PC-9 (cell line): ENCODE measurements around the gene COL4A1. TPM values are rescaled to one million over a fixed set of nuclear protein-coding genes. Genes with fewer than 3 reads are reported as not detected.

Experiments used
- BruUV-seq: library from RNA; stranded (reverse); fragments of 400-500 nt; replicated peaks from 2 replicates; lab custom pipeline; 2021; lab: Mats Ljungman, UMichigan
- CTCF ChIA-PET: fragments of 300-600 bp; sonication (Branson Sonifier 250); formaldehyde crosslinking; loops from one replicate; lab custom pipeline; 2022; ENCODE audit warnings: antibody characterized with exemption; lab: Charles Lee
- POLR2A ChIA-PET: fragments of 300-600 bp; sonication (Branson Sonifier 250); formaldehyde crosslinking; loops from one replicate; lab custom pipeline; 2022; ENCODE audit warnings: antibody characterized with exemption; ENCODE audit not compliant: unreplicated experiment; lab: Charles Lee
- DNase-seq, 2 experiments: peaks; one replicate each; pipeline versions ENCODE4 v3.0.0 to v3.0.0-alpha.2; 2015 to 2022; ENCODE audit warnings: mixed read lengths in 1 of 2
- H2AFZ ChIP-seq: fragments of 200-600 bp; sonication (generic); 2 replicates; pipeline ENCODE4 v1.8.1; 2017; ENCODE audit warnings: antibody characterized with exemption
- H3F3A ChIP-seq: fragments of 200-600 bp; sonication (generic); 2 replicates; pipeline ENCODE4 v1.8.1; 2017; ENCODE audit warnings: antibody characterized with exemption, mild to moderate bottlenecking, low read depth; ENCODE audit not compliant: insufficient read depth
- H3K27ac ChIP-seq: fragments of 200-600 bp; sonication (generic); 2 replicates; pipeline ENCODE4 v1.6.1; 2016; ENCODE audit warnings: mixed run types
- H3K27me3 ChIP-seq: fragments of 200-600 bp; sonication (generic); 2 replicates; pipeline ENCODE4 v1.6.1; 2016; ENCODE audit warnings: low read depth, mixed run types; ENCODE audit not compliant: insufficient read depth
- H3K36me3 ChIP-seq: fragments of 200-600 bp; sonication (generic); 2 replicates; pipeline ENCODE4 v1.6.1; 2016; ENCODE audit warnings: low read depth, mixed run types
- H3K4me1 ChIP-seq: fragments of 200-600 bp; sonication (generic); replicated peaks from 2 replicates; pipeline ENCODE4 v1.6.1; 2016; ENCODE audit warnings: mixed run types; ENCODE audit not compliant: insufficient read depth
- H3K4me2 ChIP-seq: fragments of 200-600 bp; sonication (generic); 2 replicates; pipeline ENCODE4 v1.6.1; 2017; ENCODE audit warnings: mixed run types
- H3K4me3 ChIP-seq: fragments of 200-600 bp; sonication (generic); 2 replicates; pipeline ENCODE4 v1.6.1; 2016; ENCODE audit warnings: mixed run types
- H3K79me2 ChIP-seq: fragments of 200-600 bp; sonication (generic); 2 replicates; pipeline ENCODE4 v1.6.1; 2017; ENCODE audit warnings: low read depth, mixed run types
- H3K9me2 ChIP-seq: fragments of 200-600 bp; sonication (generic); 2 replicates; pipeline ENCODE4 v1.8.1; 2017; ENCODE audit warnings: mild to moderate bottlenecking; ENCODE audit not compliant: insufficient read depth
- H3K9me3 ChIP-seq: fragments of 200-600 bp; sonication (generic); 2 replicates; pipeline ENCODE4 v1.8.1; 2016; ENCODE audit warnings: low read depth; ENCODE audit not compliant: insufficient read depth
- H4K20me1 ChIP-seq: fragments of 200-600 bp; sonication (generic); 2 replicates; pipeline ENCODE4 v1.8.1; 2017; ENCODE audit not compliant: insufficient read depth
- EZH2 ChIP-seq: fragments of 200-600 bp; sonication (generic); IDR thresholded peaks from 2 replicates; pipeline ENCODE4 v1.8.0; 2017; ENCODE audit warnings: antibody characterized with exemption, low read depth
- intact Hi-C: fragments of 100-400 bp; cut with micrococcal nuclease; formaldehyde crosslinking; loops from one replicate; pipeline ENCODE4 v1.10.0; 2022; ENCODE audit not compliant: unreplicated experiment
- total RNA-seq: library from RNA; stranded (reverse); gene quantifications from 2 replicates; pipeline ENCODE4 v1.2.3, GENCODE V29; 2021
- TF ChIP-seq, protein P1 (sequence below): fragments of 200-600 bp; sonication (generic); conservative IDR thresholded peaks from 2 replicates; pipeline ENCODE4 v1.6.1; 2017; ENCODE audit warnings: mixed run types, antibody characterized with exemption, mild to moderate bottlenecking, moderate library complexity

The COL4A1 gene
- total RNA-seq, 1 experiment from 2014 or later: 24.5 TPM

DNA sequence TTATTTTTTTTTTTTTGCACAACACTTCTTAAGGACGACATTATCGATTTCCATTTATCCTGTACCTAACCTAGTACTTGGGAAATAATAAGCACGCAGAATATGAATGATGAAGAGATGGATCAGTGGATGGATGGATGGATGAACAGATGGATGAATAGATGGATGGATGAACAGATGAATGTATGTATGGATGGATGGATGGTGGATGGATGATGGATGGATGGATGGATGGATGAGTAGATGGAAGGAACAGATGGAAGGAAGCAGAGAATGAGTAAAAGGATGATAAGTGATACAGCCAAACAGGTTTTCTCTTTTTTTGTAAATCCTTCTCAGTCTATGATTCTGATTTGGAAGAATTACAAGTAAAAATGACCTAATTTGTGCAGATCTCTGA, 166.9 kb downstream of the COL4A1 start:
- TF ChIP-seq, protein P1, sequence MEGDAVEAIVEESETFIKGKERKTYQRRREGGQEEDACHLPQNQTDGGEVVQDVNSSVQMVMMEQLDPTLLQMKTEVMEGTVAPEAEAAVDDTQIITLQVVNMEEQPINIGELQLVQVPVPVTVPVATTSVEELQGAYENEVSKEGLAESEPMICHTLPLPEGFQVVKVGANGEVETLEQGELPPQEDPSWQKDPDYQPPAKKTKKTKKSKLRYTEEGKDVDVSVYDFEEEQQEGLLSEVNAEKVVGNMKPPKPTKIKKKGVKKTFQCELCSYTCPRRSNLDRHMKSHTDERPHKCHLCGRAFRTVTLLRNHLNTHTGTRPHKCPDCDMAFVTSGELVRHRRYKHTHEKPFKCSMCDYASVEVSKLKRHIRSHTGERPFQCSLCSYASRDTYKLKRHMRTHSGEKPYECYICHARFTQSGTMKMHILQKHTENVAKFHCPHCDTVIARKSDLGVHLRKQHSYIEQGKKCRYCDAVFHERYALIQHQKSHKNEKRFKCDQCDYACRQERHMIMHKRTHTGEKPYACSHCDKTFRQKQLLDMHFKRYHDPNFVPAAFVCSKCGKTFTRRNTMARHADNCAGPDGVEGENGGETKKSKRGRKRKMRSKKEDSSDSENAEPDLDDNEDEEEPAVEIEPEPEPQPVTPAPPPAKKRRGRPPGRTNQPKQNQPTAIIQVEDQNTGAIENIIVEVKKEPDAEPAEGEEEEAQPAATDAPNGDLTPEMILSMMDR: no peak
- no peak for TF ChIP-seq EZH2
- Histone ChIP-seq H3K36me3 (no peaks in the 10 kb centered on the region), H3K9me2 (no peaks in the 10 kb centered on the region), H3K9me3 (peaks cover 6% of the 10 kb centered on the region), H3K4me1 (peaks cover 40% of the 10 kb centered on the region), H2AFZ (no peak overlapping the region), H3F3A (peaks cover 38% of the 10 kb centered on the region), H3K4me3 (no peak overlapping the region), H3K4me2 (no peak overlapping the region), H3K27ac (no peak overlapping the region), H3K79me2 (no peaks in the 10 kb centered on the region), H4K20me1 (no peaks in the 10 kb centered on the region), H3K27me3 (no peaks in the 10 kb centered on the region)
- no TSS peak for BruUV-seq
- no peak for DNase-seq
- ChIA-PET CTCF (no interaction called here), POLR2A (interaction anchor here (0.6 kb wide), 1 partner anchor 69 kb away, joined by 4 read pairs; no protein-coding TSS in a partner anchor)
- intact Hi-C loops: no loop called here

DNA sequence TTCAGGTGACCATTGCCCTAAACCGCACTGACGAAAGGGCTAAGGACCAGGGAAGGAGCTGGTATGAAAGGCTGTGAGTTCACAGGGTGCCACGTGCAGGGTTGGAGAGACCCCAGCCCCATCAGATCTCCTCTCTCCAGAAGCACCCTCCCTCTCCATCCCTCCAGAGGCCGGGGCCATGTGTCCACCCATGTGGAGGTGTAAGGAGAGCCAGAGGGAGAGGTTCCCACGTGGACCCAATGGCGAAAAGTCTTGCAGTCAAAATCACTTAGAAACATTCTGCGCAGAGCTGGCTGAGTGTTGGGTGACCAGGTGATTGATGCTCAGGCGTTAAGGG, 168.3 kb downstream of the COL4A1 start:
- Histone ChIP-seq H3K27me3 (no peaks in the 10 kb centered on the region), H3K36me3 (no peaks in the 10 kb centered on the region), H3K27ac (peak overlapping the region; percentile 95), H3K9me2 (no peaks in the 10 kb centered on the region), H3K4me1 (peaks cover 42% of the 10 kb centered on the region), H3K4me3 (peak overlapping the region; percentile 67), H3K79me2 (no peaks in the 10 kb centered on the region), H3F3A (peaks cover 38% of the 10 kb centered on the region), H4K20me1 (no peaks in the 10 kb centered on the region), H2AFZ (peak overlapping the region; percentile 74), H3K4me2 (peak overlapping the region; percentile 87), H3K9me3 (peaks cover 6% of the 10 kb centered on the region)
- ChIA-PET POLR2A (interaction anchor here (0.5 to 0.7 kb wide), 4 partner anchors 25 to 777 kb away, joined by 3 to 6 read pairs (median 3); no protein-coding TSS in a partner anchor), CTCF (no interaction called here)
- DNase-seq: no peak
- TF ChIP-seq, protein P1: no peak
- no peak for TF ChIP-seq EZH2
- BruUV-seq: TSS peak; percentile 91
- intact Hi-C loops: loop anchor here (1.0 to 10.0 kb wide), 5 partner anchors 74 to 991 kb away; partner anchors contain the start of gene IRS2

DNA sequence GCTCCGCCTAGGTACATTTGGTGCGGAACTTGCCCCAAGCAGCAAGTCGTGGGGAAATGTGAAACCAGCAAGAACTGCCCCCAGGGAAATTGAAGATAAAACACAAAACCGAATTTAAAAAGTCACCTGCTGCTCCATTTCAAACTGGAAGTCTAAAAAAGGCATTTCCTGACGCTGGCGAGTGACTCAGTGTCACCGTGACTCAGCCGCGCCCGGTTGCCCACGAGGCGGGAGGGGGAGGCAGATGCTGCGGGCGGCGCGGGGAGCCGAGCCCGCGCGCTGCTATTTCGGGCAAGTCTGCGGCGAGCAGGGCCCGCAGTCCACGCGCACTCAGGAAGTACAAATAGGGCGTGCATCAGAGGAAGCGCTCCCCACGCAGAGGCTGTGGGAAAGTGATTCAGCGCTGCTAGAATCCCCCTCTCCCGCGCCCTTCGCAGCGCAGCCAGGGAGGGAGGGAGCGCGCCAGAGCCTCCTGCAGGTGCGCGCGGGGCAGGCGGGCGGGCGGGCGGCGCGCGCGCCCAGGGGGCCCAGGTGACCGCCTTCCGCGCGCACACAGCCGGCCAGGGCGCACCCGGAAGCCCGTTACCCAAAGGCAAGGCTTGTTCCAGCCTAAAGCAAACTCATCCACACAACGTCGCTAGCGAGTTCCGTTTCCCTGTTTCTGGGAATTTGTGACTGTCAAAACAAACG, 168.8 kb downstream of the COL4A1 start:
- Histone ChIP-seq H3K4me2 (peak overlapping the region; percentile 87), H3K4me1 (peaks cover 42% of the 10 kb centered on the region), H3K27ac (peak overlapping the region; percentile 95), H3K9me3 (peaks cover 6% of the 10 kb centered on the region), H3K4me3 (peak overlapping the region; percentile 67), H3K79me2 (no peaks in the 10 kb centered on the region), H3K36me3 (no peaks in the 10 kb centered on the region), H3K27me3 (no peaks in the 10 kb centered on the region), H2AFZ (peak overlapping the region; percentile 75), H3K9me2 (no peaks in the 10 kb centered on the region), H3F3A (peaks cover 38% of the 10 kb centered on the region), H4K20me1 (no peaks in the 10 kb centered on the region)
- DNase-seq: peak; percentile 82 to 94
- ChIA-PET POLR2A (interaction anchor here (0.6 to 0.7 kb wide), 3 partner anchors 21 to 265 kb away, joined by 3 to 6 read pairs (median 4); no protein-coding TSS in a partner anchor), CTCF (interaction anchor here (0.6 to 0.7 kb wide), 3 partner anchors 24 to 1222 kb away, joined by 3 to 8 read pairs (median 6); no protein-coding TSS in a partner anchor)
- intact Hi-C loops: loop anchor here (1.0 to 10.0 kb wide), 5 partner anchors 74 to 991 kb away; partner anchors contain the start of gene IRS2
- BruUV-seq: no TSS peak
- TF ChIP-seq, protein P1: peak; percentile 42; the same call in 1 of the 2 replicates
- no peak for TF ChIP-seq EZH2
